Measurements from ENCODE around the gene GBGT1.
"Not testable (repeated sequence)": the region's sequence is repeated elsewhere in the genome, so short reads cannot be mapped to it uniquely, and the experiment has no call there.

Gene GBGT1

DNA sequence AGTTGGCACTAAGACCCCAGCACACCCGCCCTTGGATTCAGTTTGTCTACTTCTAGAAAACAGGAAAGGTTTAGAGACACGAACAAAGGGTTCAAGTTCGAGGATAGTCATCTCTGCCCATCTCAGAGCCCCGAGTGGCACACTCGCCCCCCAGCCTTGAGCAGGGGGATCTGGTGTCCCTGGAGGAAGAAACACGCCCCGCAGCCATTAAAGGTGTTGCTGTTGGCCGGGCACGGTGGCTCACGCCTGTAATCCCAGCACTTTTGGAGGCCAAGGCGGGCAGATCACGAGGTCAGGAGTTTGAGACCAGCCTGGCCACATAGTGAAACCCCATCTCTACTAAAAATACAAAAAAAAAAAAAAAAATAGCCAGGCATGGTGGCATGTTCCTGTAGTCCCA lies 6.0 kb upstream of the GBGT1 start:
- H3K9ac ChIP-seq (ENCODE audit: low read depth, low read length); H3K4me3 ChIP-seq (ENCODE audit: low read length); H3K4me2 ChIP-seq (ENCODE audit: low read length); H3K9me3 ChIP-seq (replicated peaks; ENCODE audit: low read length); H3K36me3 ChIP-seq (ENCODE audit: insufficient read depth, low read length); H3K4me1 ChIP-seq (ENCODE audit: control insufficient read depth, insufficient read depth, low read length): not testable (repeated sequence)
- peaks cover 44% of the 10 kb centered on the region for H3K27me3 ChIP-seq (ENCODE audit: control insufficient read depth, insufficient read depth, low read length)

GRCh38 chr9:133169102-133169501 lies 5.4 kb upstream of the GBGT1 start:
- Histone ChIP-seq H3K4me1 (ENCODE audit: control insufficient read depth, insufficient read depth, low read length) (no peaks in the 10 kb centered on the region), H3K36me3 (ENCODE audit: insufficient read depth, low read length) (no peaks in the 10 kb centered on the region), H3K4me3 (ENCODE audit: low read length) (no peak overlapping the region), H3K9me3 (replicated peaks; ENCODE audit: low read length) (no peaks in the 10 kb centered on the region), H3K27me3 (ENCODE audit: control insufficient read depth, insufficient read depth, low read length) (peaks cover 42% of the 10 kb centered on the region), H3K4me2 (ENCODE audit: low read length) (no peak overlapping the region), H3K9ac (ENCODE audit: low read depth, low read length) (no peak overlapping the region)

GRCh38 chr9:133168432-133168831 lies 4.7 kb upstream of the GBGT1 start:
- no peak overlapping the region for H3K9ac ChIP-seq (ENCODE audit: low read depth, low read length)
- no peak overlapping the region for H3K4me2 ChIP-seq (ENCODE audit: low read length)

DNA sequence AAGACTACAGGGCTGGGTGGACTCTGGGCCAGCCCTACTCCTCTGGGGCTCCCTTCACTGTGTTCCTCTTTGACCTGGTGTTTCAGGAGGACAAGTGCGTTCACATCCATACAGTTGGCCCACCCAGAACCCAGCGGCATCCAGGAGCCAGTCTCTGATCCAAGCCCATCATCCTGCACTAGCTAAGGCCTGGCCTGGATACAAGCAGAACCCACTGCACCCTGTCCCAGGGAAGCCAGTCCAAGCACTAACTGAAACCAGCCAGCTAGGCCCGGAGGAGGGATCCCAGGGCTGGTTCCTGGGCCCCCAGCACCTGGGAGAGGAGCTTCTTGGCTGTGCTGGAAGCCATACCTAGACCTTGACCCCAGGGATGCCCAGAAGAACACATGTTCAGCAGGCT lies 4.1 kb upstream of the GBGT1 start:
- Histone ChIP-seq H3K36me3 (ENCODE audit: insufficient read depth, low read length) (no peaks in the 10 kb centered on the region), H3K27me3 (ENCODE audit: control insufficient read depth, insufficient read depth, low read length) (peaks cover 41% of the 10 kb centered on the region), H3K9me3 (replicated peaks; ENCODE audit: low read length) (no peaks in the 10 kb centered on the region), H3K9ac (ENCODE audit: low read depth, low read length) (no peak overlapping the region), H3K4me2 (ENCODE audit: low read length) (no peak overlapping the region), H3K4me3 (ENCODE audit: low read length) (no peak overlapping the region), H3K4me1 (ENCODE audit: control insufficient read depth, insufficient read depth, low read length) (peaks cover 8% of the 10 kb centered on the region)

More at GRCh38 chr9:133168432-133168831, 4.7 kb upstream of the GBGT1 start:
- Histone ChIP-seq H3K4me3 (ENCODE audit: low read length) (no peak overlapping the region), H3K4me1 (ENCODE audit: control insufficient read depth, insufficient read depth, low read length) (peaks cover 2% of the 10 kb centered on the region), H3K9me3 (replicated peaks; ENCODE audit: low read length) (no peaks in the 10 kb centered on the region), H3K27me3 (ENCODE audit: control insufficient read depth, insufficient read depth, low read length) (peaks cover 39% of the 10 kb centered on the region), H3K36me3 (ENCODE audit: insufficient read depth, low read length) (no peaks in the 10 kb centered on the region)

- Histone ChIP-seq H3K4me3 (ENCODE audit: low read length) (no peak overlapping the region), H3K36me3 (ENCODE audit: insufficient read depth, low read length) (no peaks in the 10 kb centered on the region), H3K9me3 (replicated peaks; ENCODE audit: low read length) (no peaks in the 10 kb centered on the region), H3K4me2 (ENCODE audit: low read length) (no peak overlapping the region), H3K4me1 (ENCODE audit: control insufficient read depth, insufficient read depth, low read length) (peaks cover 10% of the 10 kb centered on the region), H3K9ac (ENCODE audit: low read depth, low read length) (no peak overlapping the region), H3K27me3 (ENCODE audit: control insufficient read depth, insufficient read depth, low read length) (peaks cover 43% of the 10 kb centered on the region)
Observed at GRCh38 chr9:133167096-133167730, 3.5 kb upstream of the GBGT1 start.

DNA sequence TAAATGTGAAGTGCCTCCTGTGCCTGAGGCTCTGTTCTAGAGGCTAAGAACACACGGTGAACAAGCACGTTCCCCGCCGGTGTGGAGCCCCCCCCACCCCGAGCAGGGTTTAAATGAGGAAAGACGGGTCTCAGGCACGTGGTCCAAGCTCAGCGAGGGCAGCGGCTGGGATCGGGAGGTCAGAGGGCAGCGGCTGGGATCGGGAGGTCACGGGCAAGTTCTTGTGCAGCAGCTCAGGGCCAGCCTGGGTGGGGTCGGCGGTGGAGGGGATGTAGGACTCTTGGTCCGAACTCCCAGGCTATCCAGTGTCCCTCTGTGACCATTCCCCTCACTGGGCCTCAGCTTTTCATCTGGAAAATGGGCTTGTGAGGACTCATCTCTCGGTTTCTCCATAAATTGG lies 2.7 kb upstream of the GBGT1 start:
- Histone ChIP-seq H3K4me1 (ENCODE audit: control insufficient read depth, insufficient read depth, low read length) (peaks cover 10% of the 10 kb centered on the region), H3K4me3 (ENCODE audit: low read length) (no peak overlapping the region), H3K36me3 (ENCODE audit: insufficient read depth, low read length) (no peaks in the 10 kb centered on the region), H3K27me3 (ENCODE audit: control insufficient read depth, insufficient read depth, low read length) (peaks cover 39% of the 10 kb centered on the region), H3K9me3 (replicated peaks; ENCODE audit: low read length) (no peaks in the 10 kb centered on the region), H3K9ac (ENCODE audit: low read depth, low read length) (no peak overlapping the region), H3K4me2 (ENCODE audit: low read length) (no peak overlapping the region)

DNA sequence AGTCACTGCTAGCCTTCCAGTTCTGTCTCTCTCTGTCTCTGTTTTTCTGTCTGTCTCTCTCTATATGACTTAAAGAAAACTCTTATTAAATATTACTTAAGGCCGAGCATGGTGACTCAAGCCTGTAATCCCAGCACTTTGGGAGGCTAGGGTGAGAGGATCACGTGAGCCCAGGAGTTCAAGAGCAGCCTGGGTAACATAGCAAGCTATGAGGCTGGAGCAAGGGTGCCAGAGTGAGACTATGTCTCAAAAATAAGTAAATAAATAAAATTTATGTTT lies 1.7 kb upstream of the GBGT1 start:
- H3K27me3 ChIP-seq (ENCODE audit: control insufficient read depth, insufficient read depth, low read length) = peaks cover 33% of the 10 kb centered on the region
- H3K4me2 ChIP-seq (ENCODE audit: low read length) = no peak overlapping the region
- no peak overlapping the region for H3K4me3 ChIP-seq (ENCODE audit: low read length)
- no peak overlapping the region for H3K9ac ChIP-seq (ENCODE audit: low read depth, low read length)
- H3K4me1 ChIP-seq (ENCODE audit: control insufficient read depth, insufficient read depth, low read length) = peaks cover 10% of the 10 kb centered on the region
- no peaks in the 10 kb centered on the region for H3K9me3 ChIP-seq (replicated peaks; ENCODE audit: low read length)
- H3K36me3 ChIP-seq (ENCODE audit: insufficient read depth, low read length) = no peaks in the 10 kb centered on the region

DNA sequence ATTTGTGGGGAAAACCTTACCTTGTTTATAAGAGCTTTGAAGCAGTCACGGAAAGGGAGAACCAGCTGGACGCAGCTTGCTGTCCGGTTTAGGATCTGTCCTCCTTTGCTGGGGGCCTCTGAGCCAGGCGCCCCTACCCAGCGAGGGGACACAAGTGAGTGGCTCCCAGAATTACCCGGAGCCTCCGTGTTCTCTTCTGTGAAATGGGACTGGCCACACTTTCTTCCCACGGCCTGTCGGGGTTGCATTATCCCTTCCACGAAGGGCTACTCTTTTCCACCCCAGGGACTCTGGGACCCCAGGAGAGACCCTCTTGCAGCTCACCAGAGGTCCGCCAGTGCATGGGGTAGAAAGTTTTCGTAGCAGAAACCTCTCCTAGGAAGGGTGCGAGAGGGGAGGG lies 477 bp upstream of the GBGT1 start:
- H3K9me3 ChIP-seq (replicated peaks; ENCODE audit: low read length) = no peaks in the 10 kb centered on the region
- H3K4me3 ChIP-seq (ENCODE audit: low read length) = peak overlapping the region; percentile 65
- peaks cover 10% of the 10 kb centered on the region for H3K4me1 ChIP-seq (ENCODE audit: control insufficient read depth, insufficient read depth, low read length)
- no peaks in the 10 kb centered on the region for H3K36me3 ChIP-seq (ENCODE audit: insufficient read depth, low read length)
- peak overlapping the region; percentile 77 for H3K4me2 ChIP-seq (ENCODE audit: low read length)
- peak overlapping the region; percentile 47 for H3K9ac ChIP-seq (ENCODE audit: low read depth, low read length)
- peaks cover 30% of the 10 kb centered on the region for H3K27me3 ChIP-seq (ENCODE audit: control insufficient read depth, insufficient read depth, low read length)

- no peaks in the 10 kb centered on the region for H3K9me3 ChIP-seq (replicated peaks; ENCODE audit: low read length)
- H3K4me1 ChIP-seq (ENCODE audit: control insufficient read depth, insufficient read depth, low read length) = peaks cover 10% of the 10 kb centered on the region
- H3K27me3 ChIP-seq (ENCODE audit: control insufficient read depth, insufficient read depth, low read length) = peaks cover 28% of the 10 kb centered on the region
- peak overlapping the region; percentile 65 for H3K4me3 ChIP-seq (ENCODE audit: low read length)
- H3K36me3 ChIP-seq (ENCODE audit: insufficient read depth, low read length) = no peaks in the 10 kb centered on the region
- peak overlapping the region; percentile 77 for H3K4me2 ChIP-seq (ENCODE audit: low read length)
- H3K9ac ChIP-seq (ENCODE audit: low read depth, low read length) = peak overlapping the region; percentile 47
Observed at GRCh38 chr9:133162861-133163503, 732 bp downstream of the GBGT1 start.

DNA sequence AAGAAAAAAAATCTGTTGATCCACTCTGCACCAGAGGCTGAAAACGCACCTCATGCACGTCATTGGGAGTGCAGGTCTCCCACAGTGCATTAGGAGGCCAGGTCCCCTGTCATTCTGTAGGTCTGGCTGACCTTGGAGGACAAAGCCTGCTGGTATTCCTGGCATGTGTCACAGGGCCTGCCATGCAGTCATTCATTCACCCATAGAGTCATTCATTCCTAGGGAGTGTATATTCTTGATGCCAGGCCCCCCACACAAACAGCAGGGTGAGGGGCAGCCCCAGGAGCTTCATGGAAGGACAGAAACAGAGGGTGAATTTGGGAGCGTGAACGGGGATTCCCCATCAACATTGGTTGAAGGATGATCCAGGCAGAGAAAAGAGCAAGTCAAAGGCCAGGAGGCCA lies 2.2 kb downstream of the GBGT1 start:
- H3K4me3 ChIP-seq (ENCODE audit: low read length) = no peak overlapping the region
- peaks cover 23% of the 10 kb centered on the region for H3K27me3 ChIP-seq (ENCODE audit: control insufficient read depth, insufficient read depth, low read length)
- H3K4me2 ChIP-seq (ENCODE audit: low read length) = no peak overlapping the region
- H3K4me1 ChIP-seq (ENCODE audit: control insufficient read depth, insufficient read depth, low read length) = peaks cover 10% of the 10 kb centered on the region
- no peak overlapping the region for H3K9ac ChIP-seq (ENCODE audit: low read depth, low read length)
- H3K36me3 ChIP-seq (ENCODE audit: insufficient read depth, low read length) = no peaks in the 10 kb centered on the region
- no peaks in the 10 kb centered on the region for H3K9me3 ChIP-seq (replicated peaks; ENCODE audit: low read length)

- H3K4me1 ChIP-seq (ENCODE audit: control insufficient read depth, insufficient read depth, low read length) = peaks cover 10% of the 10 kb centered on the region
- H3K36me3 ChIP-seq (ENCODE audit: insufficient read depth, low read length) = no peaks in the 10 kb centered on the region
- H3K27me3 ChIP-seq (ENCODE audit: control insufficient read depth, insufficient read depth, low read length) = peaks cover 23% of the 10 kb centered on the region
- no peak overlapping the region for H3K4me3 ChIP-seq (ENCODE audit: low read length)
- H3K4me2 ChIP-seq (ENCODE audit: low read length) = no peak overlapping the region
- H3K9ac ChIP-seq (ENCODE audit: low read depth, low read length) = no peak overlapping the region
- H3K9me3 ChIP-seq (replicated peaks; ENCODE audit: low read length) = no peaks in the 10 kb centered on the region
Observed at GRCh38 chr9:133160742-133161546, 2.8 kb downstream of the GBGT1 start.
